HG03175 (cell line): ENCODE measurements around the gene ZDHHC1.
"Not testable (repeated sequence)": the region's sequence is repeated elsewhere in the genome, so short reads cannot be mapped to it uniquely, and the experiment has no call there.

Experiments
- ATAC-seq: cut with Tn5 transposase; IDR thresholded peaks from one replicate; pipeline ENCODE4 v1.9.1; 2021; ENCODE audit warnings: mild to moderate bottlenecking, moderate library complexity; ENCODE audit not compliant: unreplicated experiment

Gene ZDHHC1

DNA sequence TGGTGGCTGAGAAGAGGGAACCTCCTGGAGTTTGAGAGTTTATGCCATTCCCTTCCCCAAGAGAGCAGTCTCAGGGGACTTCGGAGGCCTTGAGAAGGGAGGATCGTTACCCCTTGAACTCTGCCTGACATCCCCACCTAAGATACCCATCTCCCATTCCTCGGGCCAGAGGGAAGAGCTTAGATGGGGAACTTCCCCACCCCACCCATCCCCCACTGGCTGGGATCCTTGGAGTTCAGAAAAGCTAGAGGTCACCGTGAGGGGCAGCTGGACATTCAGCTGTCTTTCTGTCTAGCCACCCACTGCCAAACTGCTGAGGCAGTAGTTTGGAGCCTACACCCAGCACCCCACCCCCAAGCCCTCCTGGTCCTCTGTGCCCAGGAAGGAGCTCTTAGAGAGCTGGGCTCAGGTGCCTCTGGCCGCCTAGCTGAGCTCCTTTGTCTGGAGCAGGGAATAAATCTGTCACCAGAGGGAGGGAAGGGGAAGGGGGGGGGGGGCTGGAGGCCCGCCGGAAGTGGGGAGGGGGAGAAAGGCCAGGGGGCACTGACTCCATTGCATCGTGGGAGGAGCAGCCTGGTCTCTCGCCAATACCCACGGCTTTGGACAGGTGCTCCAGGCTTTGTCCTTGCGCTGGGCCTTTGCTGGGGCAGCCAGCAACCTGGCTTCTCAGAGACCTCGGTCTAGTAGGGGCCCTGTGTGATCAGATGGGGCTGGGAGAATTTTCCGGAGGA is 15.7 kb upstream of the ZDHHC1 start:
- ATAC-seq, result no peak

DNA sequence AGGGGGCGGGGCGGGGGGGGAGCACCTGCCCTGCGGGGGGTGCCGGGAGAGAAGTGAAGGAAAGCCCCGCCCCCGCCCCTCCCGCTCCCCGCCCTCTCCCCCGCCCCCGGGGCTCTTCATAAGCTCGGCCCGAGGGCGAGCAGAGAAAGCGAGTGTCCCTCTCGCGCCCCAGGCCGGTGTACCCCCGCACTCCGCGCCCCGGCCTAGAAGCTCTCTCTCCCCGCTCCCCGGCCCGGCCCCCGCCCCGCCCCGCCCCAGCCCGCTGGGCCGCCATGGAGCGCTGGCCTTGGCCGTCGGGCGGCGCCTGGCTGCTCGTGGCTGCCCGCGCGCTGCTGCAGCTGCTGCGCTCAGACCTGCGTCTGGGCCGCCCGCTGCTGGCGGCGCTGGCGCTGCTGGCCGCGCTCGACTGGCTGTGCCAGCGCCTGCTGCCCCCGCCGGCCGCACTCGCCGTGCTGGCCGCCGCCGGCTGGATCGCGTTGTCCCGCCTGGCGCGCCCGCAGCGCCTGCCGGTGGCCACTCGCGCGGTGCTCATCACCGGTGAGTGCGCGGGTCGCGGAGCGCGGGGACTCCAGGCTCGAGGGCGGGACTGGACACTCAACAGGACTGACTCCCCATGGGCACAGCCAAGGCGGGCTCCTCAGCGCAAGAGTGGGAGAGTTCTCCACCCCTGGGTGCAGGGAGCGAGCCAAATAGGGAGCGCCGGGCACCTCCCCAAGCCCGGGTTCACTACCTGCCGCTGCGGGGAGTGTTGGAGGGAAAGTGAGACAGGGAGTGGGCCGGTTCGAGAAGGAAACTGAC is 14.9 kb upstream of the ZDHHC1 start, which contains the start of gene HSD11B2:
Gene HSD11B2, plus strand, starts transcription at position 145 of the 798 bp plus-strand sequence. Its CDS starts 128 bp downstream, at position 273.
- ATAC-seq, result no peak

DNA sequence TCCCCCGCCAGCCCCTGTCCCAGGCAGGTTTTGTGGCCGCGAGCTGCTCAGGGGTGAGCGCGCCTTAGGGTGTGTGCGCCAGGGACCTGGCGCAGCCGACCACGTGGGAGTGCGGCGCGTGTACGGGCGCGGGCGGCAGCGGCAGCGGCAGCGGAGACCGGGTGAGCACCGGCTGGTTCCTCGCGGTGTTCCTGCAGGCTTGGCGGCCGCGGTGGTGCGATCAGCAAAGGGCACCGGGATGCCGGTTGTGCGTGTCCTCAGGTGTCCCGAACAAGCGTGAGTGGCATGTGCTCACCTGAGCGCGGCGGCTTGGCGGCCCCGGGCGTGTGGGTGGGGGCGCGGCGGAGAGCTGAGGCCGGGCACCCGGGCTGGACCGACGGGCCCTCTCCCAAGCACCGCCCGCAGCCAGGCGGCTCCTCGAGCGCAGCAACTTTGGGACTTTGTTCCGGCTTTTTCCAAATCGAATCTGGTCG is 14.3 kb upstream of the ZDHHC1 start:
- ATAC-seq, result no peak

DNA sequence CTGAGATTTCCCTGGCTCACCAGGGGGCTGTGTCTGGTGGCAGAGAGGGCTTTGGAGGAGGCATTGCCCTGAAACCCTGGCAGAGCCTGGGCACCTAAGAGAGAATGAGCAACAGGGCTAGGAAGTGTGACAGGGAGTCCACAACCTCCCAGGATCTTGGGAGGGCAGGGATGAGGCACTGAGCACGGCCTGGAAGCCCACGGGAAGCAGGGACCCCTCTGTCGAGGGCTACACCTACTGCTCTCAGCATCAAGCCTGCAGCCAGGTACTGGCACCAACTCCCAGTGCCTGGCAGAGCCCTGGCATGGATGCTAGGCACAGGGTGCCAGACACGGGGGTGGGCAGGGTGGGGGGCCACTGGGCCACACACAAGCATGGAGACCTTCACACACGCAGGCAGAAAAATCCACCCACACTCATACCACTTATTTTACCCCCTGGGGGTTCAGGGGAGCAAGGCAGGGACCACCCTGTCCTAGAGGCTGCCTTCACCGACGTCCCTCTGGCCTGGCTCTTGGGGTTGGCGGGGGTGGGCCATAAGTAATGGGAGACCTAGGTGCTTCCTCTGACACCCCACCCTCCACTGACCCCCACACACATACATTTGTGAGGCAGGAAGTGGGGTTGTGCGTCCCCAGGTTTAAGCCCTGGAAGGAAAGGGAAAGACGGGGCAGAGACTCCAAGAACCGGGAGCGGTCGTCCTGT is 13.7 kb upstream of the ZDHHC1 start:
- ATAC-seq, result no peak

DNA sequence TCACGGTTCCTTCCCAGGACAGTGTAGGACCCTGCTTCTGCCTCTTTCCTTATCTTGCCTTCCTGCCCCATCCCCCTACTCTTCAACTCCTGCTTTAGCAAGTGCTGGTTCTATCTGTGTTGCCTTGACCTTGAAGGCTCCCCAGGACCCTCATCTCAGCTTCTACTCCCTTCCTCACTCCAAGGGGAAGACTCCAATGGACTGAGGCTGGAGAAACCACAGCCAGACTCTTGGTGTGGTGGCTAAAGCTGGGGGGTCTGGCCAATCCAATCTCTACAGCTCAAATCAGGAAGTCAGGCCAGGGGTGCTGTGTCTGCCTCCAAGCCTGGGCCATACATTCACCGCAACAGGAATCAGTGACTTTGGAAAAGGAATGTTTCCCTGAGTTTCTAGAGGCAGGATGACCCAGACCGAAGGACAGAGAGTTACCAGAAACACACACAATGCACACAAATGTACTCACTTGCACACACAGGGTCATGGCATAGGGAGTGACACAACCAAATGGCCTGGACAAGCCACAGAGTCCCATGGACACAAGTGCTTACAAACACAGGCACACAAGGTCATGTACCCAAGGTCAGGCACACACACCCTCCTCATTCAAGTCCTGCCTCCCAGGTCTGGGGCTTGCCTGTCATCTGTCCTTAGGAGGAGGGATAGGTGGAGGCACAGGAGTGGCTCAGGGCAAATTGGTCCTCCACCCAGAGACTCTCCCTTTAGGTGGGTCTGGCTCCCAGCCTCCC is 12.9 kb upstream of the ZDHHC1 start:
- ATAC-seq, result no peak

DNA sequence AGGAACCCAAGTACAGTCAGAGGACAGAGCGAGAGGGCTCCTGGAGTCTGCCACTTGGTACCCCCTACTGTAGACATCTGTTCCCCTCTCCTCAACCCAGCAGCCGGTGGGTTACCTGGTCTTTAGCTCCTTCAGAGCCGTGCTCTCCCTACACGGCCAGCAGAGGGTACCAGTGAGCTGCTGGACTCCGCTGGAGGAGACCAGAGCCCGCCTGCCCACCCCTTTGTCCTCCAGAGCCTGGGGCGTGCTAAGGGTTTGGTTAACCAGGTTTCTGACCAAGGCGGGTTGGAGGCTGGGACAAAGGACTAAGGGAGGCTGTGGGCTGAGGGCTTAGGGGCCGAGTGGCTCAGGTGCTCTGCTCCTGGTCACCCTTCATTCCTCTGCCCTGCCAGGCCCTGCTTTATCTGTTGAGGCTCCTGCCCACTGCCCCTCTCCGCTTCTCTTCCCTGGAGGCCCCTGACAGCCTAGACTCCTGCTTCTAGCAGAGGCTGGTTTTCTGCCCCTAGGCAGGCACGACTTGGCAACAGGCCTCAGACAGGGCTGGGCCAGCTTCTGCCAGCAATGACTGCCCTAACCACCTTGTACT is 12.0 kb upstream of the ZDHHC1 start:
- peak; percentile 47 for ATAC-seq

DNA sequence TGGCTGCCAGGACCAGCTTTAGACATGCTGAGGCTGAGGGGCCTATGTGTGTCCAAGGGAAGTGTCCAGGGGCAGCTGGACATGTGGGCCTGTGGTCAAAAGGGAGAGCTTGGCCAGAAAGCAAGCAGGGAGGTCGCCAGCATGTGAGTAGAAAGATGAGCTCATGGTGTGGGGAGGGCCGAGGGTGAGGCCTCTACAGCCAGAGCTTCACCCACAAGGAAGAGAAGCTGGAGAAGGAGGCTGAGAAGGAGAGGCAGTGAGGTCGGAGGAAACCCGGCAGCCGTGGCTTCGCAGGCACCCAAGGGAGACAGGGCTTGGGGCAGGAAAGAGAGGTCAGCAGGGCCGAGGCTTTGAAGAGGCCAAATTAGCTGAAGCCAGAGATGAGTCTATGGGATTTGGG is 10.7 kb upstream of the ZDHHC1 start:
- no peak for ATAC-seq

DNA sequence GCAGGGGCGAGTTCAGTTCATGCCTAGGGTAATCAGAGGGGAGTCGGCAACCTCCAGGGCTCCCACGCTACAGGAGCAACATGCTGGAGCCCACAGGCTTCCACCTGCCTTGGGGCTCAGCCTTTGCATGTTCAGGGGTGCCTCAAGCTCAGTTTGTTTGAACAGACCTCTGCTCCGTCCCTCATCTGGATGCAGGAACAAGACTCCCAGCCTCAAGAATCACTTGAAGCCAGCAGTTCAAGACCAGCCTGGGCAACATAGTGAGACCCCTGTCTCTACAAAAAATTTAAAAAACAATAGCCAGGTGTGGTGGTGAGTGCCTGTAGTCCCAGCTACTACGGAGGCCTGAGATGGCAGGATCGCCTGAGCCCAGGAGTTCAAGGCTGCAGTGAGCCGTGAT is 9.7 kb upstream of the ZDHHC1 start:
- ATAC-seq, result no peak

DNA sequence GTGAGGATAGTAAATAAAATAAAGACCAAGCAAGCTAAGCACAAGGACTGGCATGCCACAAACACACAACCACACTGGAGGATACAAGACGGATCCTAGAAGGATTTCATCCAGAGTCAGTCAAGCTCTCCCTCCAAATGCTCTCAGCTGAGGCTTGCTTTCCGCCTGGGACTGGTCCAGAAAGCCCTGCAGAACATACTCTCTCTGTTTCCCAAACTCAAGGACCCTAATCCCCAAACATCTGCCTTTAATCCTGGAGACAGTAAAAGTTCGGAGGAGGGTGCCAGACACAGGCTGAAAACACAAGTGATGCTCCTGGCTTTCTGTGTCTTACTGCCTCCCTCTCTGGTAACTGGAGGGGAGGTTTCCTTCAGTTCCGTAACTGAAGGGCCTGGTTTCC is 9.3 kb upstream of the ZDHHC1 start:
- no peak for ATAC-seq

DNA sequence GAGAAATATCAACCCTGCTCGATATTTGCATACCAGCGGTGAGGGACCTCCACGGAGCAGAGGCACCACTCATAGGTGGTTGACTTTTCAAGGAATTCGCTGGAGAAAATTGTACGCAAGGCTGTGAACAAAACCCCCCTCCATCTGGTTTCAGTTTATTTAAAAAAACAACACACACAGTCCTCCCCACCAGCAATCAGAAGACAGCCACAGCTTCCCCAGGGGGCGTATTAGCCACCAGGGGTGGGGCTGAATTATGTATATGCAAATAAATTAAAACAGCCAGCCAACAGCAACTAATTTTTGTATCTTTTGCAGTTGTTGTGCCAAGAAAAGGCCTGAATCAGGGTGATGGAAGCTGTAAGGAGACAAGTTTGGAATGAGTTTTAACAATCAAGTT is 8.8 kb upstream of the ZDHHC1 start:
- ATAC-seq, result no peak

DNA sequence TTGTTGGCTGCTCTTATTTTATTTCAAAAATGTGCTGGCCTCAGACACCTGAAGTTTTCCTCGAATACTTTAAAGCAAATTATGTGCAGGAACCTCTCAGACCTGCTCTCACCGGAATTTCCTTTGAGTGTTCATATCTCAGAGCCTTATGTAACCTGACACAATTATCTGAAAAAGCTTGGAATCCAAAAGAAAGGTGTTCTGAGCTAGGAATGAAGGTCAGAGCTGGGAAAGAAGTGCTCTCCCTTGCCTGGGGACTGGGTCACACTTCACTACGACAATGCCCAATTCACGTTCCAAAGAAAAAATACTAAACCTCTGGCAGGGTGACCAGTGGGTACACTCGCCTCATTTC is 8.0 kb upstream of the ZDHHC1 start:
- no peak for ATAC-seq

DNA sequence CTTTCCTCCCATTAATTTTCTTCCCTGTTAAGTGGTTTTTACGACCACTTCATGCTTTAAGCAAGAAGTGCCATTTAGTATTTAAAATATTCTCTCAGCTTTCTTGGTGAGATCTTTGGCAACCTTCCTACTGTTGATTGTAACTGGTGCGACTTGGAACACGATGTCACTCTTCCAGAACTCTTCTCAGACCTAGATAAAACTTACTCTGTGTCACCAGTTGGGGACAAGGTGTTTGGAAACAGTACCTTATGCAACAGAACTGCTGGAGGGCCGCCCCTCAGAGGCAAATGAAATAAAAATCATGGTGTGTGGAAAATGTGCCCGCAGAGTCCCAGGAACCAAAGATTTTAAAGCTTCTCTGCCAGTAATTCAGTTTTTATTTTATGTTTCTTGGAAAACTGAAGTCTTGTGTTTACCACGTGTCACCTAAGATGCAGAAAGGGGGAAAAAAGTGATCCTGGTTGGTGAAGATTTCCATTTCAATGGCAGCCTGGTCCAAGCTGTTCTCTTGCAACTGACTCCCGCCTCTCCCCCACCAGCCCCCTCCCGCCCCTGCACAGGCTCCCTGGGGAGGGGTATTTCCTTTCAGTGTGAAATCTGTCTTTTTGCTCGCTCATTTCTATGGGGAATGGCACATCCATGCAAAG is 7.5 kb upstream of the ZDHHC1 start:
- ATAC-seq, result no peak

DNA sequence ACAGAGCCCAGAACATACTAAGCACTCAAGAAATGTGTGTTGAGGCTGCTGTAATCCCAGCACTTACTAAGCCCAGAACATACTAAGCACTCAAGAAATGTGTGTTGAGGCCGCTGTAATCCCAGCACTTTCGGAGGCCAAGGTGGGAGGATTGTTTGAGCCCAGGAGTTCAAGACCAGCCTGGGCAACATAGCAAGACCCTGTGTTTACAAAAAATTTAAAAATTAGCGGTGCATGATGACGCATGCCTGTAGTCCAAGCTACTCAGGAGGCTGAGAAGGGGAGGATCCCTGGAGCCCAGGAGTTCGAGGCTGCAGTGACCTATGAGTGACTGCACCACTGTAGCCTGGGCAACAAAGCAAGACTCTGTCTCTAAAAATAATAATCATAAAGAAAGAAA is 6.7 kb upstream of the ZDHHC1 start:
- no peak for ATAC-seq

DNA sequence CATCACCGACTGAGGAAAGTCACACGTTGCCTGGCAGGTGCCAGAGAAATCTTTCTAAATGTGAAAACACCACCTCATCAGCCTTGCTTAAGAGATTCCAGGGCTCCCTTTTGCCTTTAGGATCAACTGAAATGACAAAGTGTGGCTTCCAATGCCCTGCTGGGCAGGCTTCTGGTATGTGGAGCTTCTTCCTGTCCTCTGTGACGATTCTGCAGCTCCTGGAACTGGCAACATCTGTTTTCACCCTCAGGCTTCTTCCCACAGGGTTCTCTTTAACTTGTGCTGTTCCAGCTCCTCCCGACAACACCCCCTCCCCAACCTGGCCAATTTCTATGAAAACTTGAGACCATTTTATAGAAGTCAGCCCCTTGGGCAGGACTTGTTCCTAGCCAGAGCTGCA is 4.8 kb upstream of the ZDHHC1 start:
- ATAC-seq, result no peak

DNA sequence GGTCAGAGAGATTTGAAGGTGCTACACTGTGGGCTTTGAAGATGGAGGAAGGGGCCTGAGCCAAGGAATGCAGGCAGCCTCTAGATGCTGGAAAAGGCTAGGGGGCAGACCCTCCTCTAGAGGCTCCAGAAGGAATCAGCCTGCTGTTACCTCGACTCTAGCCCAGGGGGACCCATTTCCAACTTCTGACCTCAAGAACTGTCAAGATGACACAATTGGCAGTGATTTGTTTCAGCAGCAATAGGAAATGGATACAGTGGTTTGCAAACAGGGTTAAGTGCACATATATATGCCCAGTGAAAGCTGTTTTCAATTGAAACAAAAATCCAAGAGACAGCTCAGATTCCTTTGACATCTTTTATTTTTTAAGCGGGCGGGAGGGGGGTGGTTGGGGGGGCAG is 3.7 kb upstream of the ZDHHC1 start:
- no peak for ATAC-seq

DNA sequence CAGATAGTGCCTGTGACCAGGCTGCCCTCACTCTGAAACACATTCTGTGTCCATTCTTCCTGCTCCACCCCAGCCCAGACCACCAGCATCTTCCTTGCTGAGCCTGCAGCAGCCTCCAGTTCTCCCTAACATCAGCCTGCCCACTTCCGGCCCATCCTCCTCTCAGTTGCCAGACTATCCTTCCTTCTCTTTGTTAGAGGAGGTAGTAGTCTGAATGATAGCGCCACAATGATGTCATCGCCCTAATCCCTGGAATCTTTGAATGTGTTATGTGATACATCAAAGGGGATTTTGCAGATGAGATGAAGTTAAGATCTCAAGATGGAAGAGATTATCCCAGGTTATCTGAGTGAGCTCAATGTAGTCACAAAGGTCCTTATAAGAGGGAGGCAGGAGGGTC is 3.2 kb upstream of the ZDHHC1 start:
- ATAC-seq, result no peak

DNA sequence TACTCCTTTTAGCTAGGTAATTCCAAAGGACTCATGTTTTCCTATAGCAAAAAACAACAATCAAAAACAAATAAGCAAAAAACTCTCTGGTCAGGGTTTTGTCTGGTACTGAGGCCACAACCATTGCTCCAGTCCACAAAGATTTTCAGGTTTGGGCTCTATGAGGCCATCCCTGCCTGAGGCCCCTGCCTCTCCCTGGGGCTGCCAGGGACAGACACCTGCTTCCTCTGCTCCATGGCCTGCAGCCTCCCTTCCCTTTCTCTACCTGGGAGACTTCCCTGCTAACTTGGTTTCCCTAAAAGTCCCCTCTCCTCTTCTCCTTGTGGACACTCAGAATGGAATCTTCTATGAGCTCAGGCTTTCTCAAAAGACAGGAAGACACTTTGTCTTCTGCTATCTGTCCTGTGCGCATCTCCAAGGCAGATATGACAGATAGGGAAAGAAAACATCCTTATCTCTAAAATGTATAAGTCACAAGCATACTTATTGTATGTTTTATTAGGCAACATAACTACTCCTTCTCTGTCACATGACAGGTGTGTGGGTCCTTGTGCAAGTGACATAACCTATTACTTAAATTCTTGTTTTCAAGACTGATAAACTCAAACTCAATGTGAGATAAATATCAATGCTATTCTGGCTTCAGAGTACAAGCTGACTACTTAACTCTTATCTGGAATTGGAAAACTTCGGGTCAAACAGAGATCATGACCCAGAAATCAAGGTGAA is 1.2 kb upstream of the ZDHHC1 start:
- ATAC-seq, result no peak

DNA sequence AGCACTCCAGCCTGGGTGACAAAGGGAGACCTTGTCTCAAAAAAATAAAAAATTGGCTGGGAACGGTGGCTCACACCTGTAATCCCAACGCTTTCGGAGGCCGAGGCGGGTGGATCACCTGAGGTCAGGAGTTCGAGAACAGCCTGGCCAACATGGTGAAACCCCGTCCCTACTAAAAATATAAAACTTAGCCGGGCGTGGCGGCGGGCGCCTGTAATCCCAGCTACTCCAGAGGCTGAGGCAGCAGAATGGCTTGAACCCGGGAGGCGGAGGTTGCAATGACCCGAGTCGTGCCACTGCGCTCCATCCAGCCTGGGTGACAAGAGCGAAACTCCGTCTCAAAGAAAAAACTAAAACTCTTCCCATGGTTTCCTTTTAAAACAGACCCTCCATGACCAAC is 856 bp downstream of the ZDHHC1 start:
- not testable (repeated sequence) for ATAC-seq
